ENCODE data around the gene CFAP77. TPM values are rescaled to one million over a fixed set of nuclear protein-coding genes. Genes with fewer than 3 reads are reported as not detected.

The CFAP77 gene
- total RNA-seq, 4 donors from 2014 or later = 0.66 TPM; not detected in 3

DNA sequence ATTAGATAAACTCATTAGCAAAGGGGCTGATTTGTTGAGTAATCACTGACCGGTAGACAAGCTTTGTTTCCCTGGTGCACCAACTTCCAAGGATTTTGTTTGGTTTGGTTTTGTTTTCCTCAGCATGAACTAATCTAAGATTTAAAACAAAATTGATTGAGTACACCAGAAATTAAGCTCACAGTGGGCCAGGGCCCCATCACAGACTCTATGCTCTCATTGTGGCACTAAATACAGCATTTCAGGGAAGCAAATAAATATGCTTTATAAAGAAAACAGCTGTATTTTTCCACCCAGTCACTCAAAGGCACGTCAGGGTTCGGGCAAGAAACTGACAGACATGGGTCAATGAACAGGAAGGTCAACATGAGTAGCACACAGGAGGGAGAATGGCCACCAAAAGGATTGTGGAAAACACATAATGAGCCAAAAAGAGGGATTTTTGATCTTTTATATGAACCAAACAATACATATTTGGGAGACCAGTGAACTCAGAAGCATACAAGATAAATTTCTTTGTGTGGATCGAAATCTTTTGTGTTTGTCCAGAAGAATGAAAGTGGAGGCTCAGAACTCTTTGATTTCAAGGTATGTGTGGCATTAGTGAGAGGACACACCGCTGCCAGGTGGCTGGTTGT, 8.8 kb downstream of the CFAP77 start:
- 57 to 59% methylated on average over 5 of the region's 5 CpGs for WGBS, 2 donors
- Histone ChIP-seq H3K36me3 (no peaks in the 10 kb centered on the region), H3K4me1 (no peaks in the 10 kb centered on the region), H3K4me3 (no peak overlapping the region), H3K27me3 (peaks cover 0 to 91% of the 10 kb centered on the region in 2 donors), H3K9me3 (no peaks in the 10 kb centered on the region), H3K27ac (no peak overlapping the region)
- no peak for TF ChIP-seq EP300 (IDR thresholded peaks at IDR 0.05)
- TF ChIP-seq, protein P1, sequence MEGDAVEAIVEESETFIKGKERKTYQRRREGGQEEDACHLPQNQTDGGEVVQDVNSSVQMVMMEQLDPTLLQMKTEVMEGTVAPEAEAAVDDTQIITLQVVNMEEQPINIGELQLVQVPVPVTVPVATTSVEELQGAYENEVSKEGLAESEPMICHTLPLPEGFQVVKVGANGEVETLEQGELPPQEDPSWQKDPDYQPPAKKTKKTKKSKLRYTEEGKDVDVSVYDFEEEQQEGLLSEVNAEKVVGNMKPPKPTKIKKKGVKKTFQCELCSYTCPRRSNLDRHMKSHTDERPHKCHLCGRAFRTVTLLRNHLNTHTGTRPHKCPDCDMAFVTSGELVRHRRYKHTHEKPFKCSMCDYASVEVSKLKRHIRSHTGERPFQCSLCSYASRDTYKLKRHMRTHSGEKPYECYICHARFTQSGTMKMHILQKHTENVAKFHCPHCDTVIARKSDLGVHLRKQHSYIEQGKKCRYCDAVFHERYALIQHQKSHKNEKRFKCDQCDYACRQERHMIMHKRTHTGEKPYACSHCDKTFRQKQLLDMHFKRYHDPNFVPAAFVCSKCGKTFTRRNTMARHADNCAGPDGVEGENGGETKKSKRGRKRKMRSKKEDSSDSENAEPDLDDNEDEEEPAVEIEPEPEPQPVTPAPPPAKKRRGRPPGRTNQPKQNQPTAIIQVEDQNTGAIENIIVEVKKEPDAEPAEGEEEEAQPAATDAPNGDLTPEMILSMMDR (IDR thresholded peaks at IDR 0.05) = no peak
- no peak for TF ChIP-seq POLR2A (IDR thresholded peaks at IDR 0.05)
- no peak for DNase-seq (ENCODE audit: low spot score in 2 of 2)

DNA sequence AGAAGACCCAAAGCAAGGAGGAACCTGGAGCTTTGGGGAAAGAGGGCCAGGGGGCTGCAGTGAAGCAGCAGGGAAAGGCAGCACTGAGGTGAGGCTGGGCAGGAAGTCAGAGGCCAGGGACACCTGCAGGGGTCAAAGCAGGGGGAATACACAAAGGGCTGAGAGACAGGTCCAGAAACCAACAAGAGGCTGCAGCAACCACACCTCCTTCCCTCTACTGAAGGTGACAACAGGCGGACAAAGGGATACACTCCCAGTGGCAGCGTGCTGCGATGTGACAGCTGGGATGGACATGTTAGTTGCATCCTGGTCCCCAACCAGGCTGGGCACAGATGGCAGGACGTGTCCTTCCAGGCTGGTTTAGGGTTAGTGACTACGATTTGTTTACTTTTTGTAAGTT, 12.6 kb downstream of the CFAP77 start:
- no peak for DNase-seq (ENCODE audit: low spot score in 2 of 2)
- H3K4me1 ChIP-seq = no peaks in the 10 kb centered on the region
- H3K27ac ChIP-seq = no peak overlapping the region
- peaks cover 0 to 93% of the 10 kb centered on the region in 2 donors for H3K27me3 ChIP-seq
- TF ChIP-seq, protein P1 (IDR thresholded peaks at IDR 0.05) = no peak
- TF ChIP-seq EP300 (IDR thresholded peaks at IDR 0.05) = no peak
- no peak for TF ChIP-seq POLR2A (IDR thresholded peaks at IDR 0.05)
- no peaks in the 10 kb centered on the region for H3K9me3 ChIP-seq
- H3K36me3 ChIP-seq = no peaks in the 10 kb centered on the region
- WGBS, 2 donors = 52 to 58% methylated on average over 5 of the region's 5 CpGs
- no peak overlapping the region for H3K4me3 ChIP-seq

DNA sequence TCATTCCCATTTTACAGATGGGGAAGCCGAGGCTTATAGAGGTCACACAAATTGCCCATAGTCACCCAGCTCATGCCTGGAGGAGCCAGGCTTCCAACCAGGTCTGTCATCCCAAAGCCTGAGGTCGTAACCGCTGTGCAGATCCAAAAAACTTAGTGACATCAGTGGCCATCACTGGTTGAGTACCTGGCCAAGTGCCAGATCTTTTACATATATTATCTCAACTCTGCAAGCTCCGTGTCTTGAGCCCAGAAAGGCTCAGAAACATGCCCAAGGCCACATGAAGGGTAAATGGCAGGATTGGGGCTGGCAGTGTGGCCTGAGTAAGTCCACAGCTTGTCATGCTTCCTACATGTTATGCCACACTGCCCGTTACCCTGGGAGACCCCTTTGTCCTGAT, 13.5 kb downstream of the CFAP77 start:
- H3K27ac ChIP-seq = no peak overlapping the region
- WGBS, 2 donors = 77 to 79% methylated on average over 5 of the region's 5 CpGs

DNA sequence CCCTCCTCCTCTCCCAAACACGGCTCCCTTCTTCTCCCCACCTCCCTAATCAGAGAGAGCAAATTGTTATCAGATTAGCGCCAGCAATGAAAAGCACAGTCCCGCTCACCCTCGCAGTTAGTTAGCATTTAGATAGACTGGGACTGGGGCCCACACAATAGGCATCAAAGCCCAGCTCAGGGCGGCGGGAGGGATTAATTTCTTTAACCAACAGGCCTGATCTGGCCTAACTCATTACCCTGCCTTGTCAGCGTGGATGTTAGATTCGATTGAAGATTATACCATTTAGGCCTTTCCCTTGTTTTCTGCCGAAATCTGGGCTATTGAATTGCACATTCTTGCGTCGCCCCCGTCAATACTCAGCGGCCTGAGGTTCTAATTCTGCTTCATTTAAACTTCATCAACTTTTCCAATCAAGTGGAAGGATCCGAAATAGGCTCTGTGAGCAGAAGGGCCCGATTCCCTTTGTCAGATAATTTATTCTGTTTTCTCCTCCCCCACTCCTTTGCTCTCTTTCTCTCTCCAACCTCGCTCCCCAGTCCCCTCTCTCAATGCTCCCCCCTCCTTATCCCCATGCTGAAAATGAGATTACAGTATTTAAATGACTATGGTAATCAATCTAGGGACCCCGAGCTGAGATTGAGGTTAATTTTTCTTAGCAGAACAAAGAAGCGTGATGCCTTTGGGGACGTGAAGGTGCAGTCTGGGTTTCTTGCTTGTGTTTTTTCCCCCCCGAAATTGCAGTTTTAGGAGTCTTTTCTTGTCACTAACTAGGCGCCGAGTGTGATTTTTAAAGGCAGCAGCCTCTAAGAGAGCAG, 15.1 kb downstream of the CFAP77 start:
- Histone ChIP-seq H3K36me3 (no peaks in the 10 kb centered on the region), H3K4me1 (no peaks in the 10 kb centered on the region), H3K9me3 (no peaks in the 10 kb centered on the region), H3K27me3 (peaks cover 0 to 91% of the 10 kb centered on the region in 2 donors), H3K4me3 (no peak overlapping the region), H3K27ac (no peak overlapping the region)
- WGBS, 2 donors = 30 to 42% methylated on average over 22 of the region's 22 CpGs
- TF ChIP-seq EP300 (IDR thresholded peaks at IDR 0.05) (no peak), POLR2A (IDR thresholded peaks at IDR 0.05) (no peak)
- TF ChIP-seq, protein P1 (IDR thresholded peaks at IDR 0.05) = no peak
- no peak for DNase-seq (ENCODE audit: low spot score in 2 of 2)

More for the DNA sequence above, 13.5 kb downstream of the CFAP77 start:
- H3K9me3 ChIP-seq = no peaks in the 10 kb centered on the region
- TF ChIP-seq, protein P1 (IDR thresholded peaks at IDR 0.05) = no peak
- TF ChIP-seq POLR2A (IDR thresholded peaks at IDR 0.05) (no peak), EP300 (IDR thresholded peaks at IDR 0.05) (no peak)
- no peaks in the 10 kb centered on the region for H3K36me3 ChIP-seq
- H3K4me3 ChIP-seq = no peak overlapping the region
- H3K27me3 ChIP-seq = peaks cover 0 to 92% of the 10 kb centered on the region in 2 donors
- H3K4me1 ChIP-seq = no peaks in the 10 kb centered on the region
- no peak for DNase-seq (ENCODE audit: low spot score in 2 of 2)

DNA sequence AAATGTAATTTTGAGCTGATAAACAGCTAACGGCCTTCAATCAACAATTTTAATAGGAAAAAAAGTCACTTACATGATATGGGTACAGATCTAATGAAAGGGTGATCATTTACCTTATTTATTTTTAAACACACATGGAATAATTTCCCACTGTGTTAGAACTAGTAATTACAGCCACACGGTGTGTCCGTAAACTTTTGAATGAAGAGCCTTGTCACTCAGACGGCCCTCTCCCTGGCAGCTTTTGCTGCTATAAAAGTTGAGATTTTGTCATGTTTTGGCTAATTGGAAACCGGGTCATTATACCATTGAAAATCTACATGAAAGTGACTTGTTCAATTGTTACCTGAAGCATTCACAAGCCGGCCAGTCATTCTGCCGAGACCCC, 15.7 kb downstream of the CFAP77 start:
- TF ChIP-seq POLR2A (IDR thresholded peaks at IDR 0.05) = no peak
- no peak for TF ChIP-seq EP300 (IDR thresholded peaks at IDR 0.05)
- TF ChIP-seq, protein P1 (IDR thresholded peaks at IDR 0.05) = no peak
- WGBS, 2 donors = 31 to 38% methylated on average over 7 of the region's 7 CpGs
- no peak overlapping the region for H3K4me3 ChIP-seq
- no peaks in the 10 kb centered on the region for H3K4me1 ChIP-seq
- no peak for DNase-seq (ENCODE audit: low spot score in 2 of 2)
- no peaks in the 10 kb centered on the region for H3K36me3 ChIP-seq
- no peak overlapping the region for H3K27ac ChIP-seq
- H3K27me3 ChIP-seq = peaks cover 0 to 85% of the 10 kb centered on the region in 2 donors
- H3K9me3 ChIP-seq = no peaks in the 10 kb centered on the region
